Forelimb muscle (tissue), 1 donor: ENCODE data around the gene CPEB1. TPM values are rescaled to one million over a fixed set of nuclear protein-coding genes. Genes with fewer than 3 reads are reported as not detected.
"Not testable (repeated sequence)": the region's sequence is repeated elsewhere in the genome, so short reads cannot be mapped to it uniquely, and the experiment has no call there.

Experiments
- DNase-seq: peaks from one replicate; pipeline ENCODE4 v3.0.0-alpha.2; 2013; ENCODE audit warnings: low read depth
- polyA plus RNA-seq: library from polyadenylated mRNA; unstranded; fragments of 120-200 nt; gene quantifications from one replicate; pipeline ENCODE4 v1.2.1, GENCODE V29; 2013; ENCODE audit not compliant: insufficient read length

CPEB1 gene
- polyA plus RNA-seq, 1 donor: 0.87 TPM

DNA sequence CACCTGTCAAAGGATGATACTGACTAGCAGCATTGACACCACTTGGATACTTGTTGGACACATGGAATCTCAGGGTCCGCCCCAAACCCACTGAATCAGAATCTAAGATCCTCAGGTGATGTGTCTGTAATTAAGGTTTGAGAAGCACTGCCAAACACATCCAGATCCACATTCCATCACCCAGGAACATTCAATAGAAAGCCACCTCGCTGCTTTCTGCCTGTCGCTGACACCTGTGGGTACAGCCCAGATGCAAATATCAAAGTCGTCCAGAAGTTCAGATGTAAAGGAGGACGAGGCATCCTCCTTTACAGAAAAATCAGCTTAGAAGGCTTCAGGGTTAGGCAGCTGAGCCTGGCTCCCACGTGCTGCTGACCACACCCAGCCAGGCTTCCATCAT is 101.7 kb downstream of the CPEB1 start:
- DNase-seq: no peak

DNA sequence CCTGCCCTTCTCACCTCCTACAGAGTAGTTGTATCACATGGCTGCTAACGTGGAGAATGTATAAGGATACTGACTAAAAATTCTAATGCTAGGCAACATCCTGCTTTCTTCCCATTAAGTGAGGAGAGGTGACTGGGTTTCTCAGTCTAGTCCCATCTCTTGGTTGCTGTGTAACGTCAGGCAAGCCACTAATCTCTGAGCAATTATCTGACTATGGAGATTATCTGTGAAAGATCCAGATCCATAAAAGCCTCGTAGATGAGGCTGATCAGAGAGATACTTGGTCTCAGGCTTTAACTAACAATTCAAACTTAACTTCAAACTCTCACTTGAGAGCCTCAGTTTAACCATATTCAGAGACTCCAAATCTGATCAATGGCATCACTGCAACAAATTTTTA is 102.2 kb downstream of the CPEB1 start:
- DNase-seq: no peak

DNA sequence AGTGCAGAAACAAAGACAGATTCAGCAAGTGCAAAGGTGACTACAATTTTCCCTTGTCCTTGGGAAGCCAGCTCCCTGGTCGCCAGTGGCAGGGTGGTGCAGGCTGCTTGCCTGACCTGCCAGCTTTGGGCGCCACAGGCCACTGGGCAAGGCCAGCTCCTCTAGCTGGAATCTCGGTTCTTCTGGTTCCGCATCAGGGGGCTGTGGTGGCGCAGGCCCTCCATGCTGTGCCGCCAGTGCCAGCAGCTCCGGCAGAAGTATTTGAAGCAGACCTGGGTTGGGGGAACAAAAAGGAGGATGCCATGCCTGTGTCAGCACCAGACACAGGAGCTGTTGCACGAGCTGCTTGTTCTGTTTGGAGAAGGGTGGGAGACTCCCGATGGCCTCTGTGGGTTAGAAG is 102.7 kb downstream of the CPEB1 start:
- no peak for DNase-seq

DNA sequence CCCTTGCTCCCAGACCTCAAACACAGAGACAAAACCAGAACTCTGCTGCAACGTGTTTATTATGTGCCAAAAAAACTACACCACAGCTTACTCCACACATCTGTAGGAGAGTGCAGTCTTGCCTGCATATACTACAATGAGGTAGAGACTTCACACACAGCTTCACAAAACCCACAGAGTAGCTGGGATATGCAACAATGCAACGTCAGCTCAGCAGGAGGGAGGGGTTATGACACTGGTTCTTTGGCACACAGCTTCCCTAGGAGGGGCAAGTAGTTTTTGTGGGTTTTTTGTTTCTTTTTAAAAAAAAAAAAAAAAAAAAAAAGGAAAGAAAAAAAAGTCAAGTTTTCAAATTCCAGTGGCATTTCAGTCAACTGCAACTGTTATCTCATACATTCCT is 104.0 kb downstream of the CPEB1 start:
- DNase-seq: no peak

DNA sequence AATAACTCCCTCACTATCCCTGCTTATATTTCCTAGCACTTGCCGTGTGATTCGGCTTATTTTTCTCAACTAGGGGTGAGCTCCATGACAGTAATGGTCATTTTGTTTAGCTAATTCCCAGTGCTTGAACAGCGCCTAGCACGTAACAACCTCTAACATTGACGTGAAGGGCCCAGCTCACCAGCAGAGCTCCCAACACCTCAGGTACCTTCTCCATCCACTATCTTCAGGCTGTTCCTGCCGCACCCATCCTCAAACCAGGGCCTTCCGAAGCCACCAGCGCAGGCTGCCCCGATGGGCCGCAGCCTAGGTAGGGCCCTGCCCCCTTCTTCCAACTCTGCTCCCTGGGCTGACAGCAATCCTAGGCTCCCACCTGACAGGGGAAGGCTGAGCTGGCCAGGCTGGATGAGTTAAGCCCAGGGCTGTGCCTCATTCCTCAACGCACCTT is 106.2 kb downstream of the CPEB1 start:
- DNase-seq: no peak

DNA sequence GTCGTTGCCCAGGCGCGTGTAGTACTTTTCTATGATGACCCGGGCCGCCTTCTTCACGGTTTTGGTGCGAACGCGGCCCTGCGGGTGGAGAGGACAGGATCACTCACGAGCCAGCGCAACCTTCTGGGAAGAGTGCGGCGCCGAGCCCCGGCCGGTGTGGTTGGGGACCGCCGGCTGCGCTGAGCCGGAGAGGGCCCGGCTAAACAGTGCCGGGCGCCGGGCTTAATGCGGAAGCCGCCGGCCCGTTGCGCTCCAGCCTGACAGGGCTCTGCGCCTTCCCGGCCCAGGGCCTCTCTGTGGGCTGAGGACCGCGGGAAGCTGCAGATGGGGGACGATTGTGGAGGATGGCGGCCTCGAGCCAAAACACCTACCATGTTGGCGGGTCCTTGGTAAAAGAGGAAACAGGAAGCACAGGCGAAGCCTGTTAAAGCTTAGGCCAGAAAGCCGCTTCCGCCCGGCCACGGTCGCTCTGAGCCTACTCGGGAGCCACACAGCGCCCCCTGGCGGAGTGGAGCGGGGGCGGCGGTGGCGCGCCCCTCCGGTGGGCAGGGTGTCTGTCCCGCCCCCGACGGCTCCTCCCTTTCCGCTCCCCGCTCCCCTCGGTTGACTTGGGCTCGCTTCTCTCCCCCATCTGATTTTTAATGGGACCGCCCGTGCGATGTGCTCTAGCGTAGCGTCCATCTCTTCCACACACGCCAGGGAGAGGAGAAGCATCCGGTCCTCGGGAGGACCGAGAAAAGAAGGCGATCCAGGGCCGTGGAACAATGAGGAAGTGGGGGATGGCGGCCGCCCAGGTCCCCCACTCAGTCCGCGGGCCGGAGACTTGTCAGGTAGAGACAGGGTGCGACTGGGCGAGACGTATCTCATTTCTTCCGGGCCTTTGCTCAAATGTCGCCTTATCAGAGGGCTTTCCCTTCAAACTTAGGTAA is 106.8 kb downstream of the CPEB1 start, which contains the start of gene RPS17:
Gene RPS17, minus strand, starts transcription at position 403 of the 929 bp plus-strand sequence. Its CDS starts 29 bp downstream, at position 374.
- peak; percentile 87 for DNase-seq

DNA sequence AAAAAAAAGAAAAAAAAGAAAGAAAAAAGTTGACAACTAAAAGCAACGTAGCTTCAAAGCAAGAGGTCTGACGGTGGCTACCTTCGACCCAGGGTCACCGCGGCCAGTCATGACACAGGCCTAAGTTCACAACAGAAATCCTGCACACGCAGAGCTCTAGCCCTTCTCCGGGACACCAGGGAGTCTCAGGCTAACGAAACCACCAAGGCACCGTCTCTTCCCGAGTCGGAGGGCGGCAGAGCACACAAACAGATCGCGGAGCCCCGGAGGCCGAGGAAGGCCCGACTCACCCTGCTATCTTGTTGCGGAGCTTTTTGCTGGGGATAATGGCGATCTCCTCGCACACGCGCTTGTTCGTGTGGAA is 107.5 kb downstream of the CPEB1 start:
- DNase-seq: no peak

DNA sequence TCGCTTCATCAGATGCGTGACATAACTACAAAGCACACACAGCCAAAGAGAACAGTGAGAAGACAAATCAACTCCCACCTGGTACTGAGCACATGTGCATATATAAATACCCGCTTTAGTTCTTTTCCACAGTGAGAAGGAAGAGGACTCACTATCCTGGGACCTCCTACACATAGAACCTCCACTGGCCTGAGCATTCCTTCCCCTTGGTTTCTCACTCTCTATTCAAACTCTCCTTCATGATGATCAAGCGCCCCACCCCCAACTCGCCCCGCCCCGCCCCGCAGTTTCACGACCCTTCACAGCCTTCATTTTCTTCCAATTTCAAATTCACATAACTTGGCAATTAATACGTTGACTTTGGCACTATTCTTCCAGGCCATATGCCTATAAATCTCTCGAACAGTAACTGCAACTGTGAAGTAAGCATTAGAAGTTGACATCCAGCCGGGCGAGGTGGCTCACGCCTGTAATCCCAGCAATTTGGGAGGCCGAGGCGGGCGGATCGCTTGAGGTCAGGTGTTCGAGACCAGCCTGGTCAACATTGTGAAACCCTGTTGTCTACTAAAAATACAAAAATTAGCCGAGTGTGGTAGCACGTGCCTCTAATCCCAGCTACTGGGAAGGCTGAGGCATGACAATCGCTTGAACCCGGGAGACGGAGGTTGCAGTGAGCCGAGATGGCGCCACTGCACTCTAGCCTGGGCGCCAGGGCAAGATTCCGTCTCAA is 108.0 kb downstream of the CPEB1 start:
- DNase-seq: no peak

DNA sequence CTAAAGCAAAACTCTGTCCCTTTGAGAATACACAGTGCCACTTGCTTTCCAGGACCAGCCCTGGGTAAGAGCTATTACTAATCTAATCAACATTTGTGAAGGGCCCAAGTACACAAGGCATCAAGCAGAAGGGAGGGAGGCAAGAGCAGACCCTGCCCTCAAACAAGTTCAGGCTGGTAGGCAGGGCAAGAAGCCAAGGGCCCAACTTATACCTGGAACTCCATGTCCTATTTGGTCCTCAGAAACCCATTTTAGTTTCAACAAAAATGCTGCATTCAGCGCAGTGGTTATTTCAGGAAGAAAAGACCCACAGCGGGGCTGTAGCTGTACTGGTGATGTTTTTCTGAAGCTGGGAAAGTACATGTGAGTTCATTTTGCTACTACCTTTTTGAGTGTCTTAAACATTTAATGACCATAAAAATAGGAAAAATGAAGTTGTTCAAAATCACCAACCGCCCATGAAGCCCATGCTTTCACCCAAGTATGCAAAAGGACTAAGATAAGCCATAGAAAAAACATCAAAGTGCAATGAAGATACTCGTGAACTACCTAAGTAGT is 109.7 kb downstream of the CPEB1 start:
- DNase-seq: no peak

DNA sequence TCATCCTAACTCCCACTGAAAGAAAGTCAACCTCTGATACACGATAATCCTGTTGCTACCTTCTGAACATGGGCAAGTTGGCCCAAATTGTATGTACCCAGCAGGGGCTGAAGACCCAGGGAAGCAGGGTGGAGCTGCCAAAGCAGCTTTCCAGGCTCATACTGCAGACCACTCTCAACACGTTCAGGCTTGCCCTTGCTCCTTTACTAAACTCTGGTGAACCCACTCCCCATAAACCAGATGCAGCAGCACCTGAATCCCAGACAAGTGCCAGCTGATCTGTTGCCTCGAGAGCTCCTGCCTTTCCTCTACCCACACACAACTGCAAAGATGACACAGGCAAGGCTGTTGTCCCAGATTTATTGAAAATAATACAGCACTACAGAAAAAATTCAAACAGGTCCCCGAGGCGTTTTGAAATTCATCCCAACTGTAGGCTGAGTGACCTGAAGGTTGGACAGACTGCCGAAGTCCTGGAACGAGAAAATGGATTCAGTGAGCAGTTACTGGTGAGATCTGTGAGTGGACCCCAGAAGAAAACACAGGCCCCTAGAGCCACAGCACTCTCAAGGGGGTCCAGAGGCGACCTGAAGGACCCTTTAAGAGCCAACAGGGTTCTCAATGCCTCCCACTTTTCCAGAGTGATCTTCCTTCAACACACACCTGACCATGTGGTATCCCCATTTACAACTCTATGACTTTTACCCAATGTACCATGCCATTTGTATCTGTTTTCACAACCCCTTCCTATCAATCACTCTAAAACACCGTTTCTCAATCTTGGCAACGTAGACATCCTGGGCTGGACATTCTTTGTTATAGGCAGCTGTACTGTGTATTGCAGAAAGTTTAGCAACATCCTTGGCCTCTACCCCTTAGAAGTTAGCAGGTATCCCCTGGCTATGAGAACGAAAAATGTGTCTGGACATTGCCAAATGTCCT is 110.5 kb downstream of the CPEB1 start:
- DNase-seq: no peak

DNA sequence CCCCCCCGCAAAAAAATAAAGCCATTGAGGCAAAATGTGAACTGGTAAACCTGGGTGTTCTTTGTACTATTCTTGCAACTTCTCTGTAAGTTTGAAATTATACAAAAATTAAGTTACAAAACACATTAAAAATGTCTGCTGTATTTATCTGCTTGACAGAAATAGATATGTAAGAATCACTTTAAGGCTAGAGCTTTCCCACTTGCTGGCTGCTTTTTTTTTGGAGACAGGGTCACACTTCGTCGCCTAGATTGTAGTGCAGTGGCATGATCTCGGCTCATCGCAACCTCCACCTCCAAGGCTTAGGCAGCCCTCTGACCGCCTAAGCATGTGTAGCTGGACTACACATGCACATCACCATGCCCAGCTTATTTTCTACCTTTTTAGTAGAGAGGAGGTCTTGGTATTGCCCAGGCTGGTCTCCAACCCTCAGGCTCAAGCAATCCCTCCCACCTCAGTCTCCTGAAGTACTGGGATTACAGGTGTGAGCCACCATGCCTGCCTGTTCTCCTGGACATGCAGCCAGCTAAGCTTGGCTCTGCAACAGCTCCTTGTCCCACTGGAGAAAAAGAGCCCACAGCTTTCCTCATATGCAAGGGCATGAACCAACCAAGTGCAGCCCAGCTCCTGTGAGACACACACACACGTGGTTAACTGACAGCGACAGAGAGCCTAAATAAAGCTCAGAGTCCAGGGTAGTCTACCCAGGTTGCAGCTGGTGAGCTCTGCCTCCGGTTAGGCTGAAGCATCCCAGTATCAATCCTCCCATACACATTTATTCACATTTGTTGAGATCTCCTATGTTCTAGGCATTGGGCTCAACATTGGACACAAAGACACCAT is 111.4 kb downstream of the CPEB1 start:
- DNase-seq: no peak

DNA sequence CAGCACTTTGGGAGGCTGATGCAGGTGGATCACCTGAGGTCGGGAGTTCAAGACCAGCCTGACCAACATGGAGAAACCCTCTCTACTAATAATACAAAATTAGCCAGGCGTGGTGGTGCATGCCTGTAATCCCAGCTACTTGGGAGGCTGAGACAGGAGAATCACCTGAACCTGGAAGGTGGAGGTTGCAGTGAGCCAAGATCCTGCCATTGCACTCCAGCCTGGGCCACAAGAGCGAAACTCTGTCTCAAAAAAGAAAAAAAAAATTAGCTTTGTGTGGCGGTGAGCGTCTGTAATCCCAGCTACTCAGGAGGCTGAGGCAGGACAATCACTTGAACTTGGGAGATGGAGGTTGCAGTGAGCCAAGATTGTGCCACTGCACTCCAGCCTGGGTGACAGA is 112.0 kb downstream of the CPEB1 start:
- not testable (repeated sequence) for DNase-seq

DNA sequence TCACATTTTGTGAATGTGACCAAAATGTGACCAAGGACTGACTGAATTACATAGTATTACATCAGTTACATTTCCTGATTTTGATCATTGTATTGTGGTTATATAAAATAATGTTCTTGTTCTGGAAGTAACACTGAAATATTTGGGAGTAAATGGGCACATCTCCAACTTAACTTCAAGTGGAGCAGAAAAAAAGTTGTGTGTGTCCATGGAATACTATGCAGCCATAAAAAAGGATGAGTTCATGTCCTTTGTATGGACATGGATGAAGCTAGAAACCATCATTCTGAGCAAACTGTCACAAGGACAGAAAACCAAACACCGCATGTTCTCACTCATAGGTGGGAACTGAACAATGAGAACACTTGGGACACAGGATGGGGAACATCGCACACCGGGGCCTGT is 112.7 kb downstream of the CPEB1 start:
- DNase-seq: not testable (repeated sequence)

DNA sequence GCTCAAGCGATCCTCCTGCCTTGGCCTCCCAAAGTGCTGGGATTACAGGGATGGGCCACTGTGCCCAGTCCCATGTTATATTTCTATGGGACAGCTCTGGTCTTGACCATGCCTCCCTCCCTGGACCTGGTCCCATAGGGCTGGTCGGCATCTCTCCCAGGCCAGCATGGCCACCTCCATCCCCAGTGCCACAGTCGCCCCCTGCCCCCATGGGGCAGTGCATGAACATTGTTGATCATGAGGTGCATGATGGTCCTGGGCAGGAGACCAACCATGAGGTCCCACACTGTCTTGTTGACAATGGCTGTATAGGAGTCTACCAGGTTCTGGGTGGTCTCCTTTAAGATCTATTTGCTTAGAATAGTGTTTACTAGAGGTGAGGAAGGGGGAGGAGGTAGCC is 113.4 kb downstream of the CPEB1 start:
- DNase-seq: no peak

DNA sequence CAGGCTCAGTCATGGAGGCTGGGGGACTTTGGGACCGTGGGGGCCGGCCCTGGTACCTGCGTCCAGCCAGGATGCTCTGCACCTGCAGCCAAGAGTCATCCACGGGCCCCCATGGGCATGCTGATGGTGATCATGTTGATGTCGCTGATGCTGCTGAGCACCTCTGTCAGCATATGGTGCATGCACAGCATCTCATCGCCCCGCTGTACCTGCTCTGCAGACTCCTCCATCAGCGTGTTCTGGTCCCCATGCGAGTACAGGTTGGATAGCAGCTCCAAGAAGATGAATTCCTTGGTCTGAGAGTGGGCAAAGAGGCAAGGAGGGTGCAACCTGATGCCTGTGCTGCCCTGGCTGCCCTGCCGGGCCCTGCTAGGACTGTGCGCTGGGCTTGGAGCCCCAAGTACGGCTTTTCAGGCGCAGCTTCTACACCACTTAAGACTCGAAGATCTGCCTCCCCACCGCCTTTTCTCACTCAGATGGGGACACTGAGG is 114.1 kb downstream of the CPEB1 start:
- no peak for DNase-seq

DNA sequence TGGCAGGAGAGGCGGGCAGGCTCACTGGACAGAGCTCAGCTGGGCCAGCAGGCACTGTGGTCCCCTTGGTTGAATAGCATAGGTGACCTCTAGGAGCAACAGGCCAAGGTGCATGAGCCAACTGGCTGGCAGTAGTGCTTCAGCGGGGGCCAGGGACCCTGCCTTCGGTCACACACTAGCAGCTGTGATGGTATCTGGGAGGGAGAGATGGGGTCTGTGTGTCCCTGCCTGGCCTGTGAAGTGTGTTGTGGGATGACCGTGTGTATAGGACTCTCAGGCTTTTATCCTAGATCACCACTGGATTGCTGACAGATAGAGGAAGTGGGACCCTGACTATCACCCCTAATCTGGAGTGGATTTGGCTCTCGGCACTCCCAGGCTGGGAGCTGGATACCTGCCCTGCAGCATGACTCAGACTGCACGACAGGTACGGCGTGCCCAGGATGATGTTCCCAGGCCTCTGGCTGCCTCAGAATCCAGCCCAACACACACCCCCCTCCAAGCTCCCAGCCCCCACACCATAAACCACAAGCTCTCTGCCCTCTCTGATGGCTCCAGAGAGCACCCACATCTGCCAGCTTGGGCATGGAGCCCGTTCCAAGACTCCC is 114.7 kb downstream of the CPEB1 start:
- no peak for DNase-seq

DNA sequence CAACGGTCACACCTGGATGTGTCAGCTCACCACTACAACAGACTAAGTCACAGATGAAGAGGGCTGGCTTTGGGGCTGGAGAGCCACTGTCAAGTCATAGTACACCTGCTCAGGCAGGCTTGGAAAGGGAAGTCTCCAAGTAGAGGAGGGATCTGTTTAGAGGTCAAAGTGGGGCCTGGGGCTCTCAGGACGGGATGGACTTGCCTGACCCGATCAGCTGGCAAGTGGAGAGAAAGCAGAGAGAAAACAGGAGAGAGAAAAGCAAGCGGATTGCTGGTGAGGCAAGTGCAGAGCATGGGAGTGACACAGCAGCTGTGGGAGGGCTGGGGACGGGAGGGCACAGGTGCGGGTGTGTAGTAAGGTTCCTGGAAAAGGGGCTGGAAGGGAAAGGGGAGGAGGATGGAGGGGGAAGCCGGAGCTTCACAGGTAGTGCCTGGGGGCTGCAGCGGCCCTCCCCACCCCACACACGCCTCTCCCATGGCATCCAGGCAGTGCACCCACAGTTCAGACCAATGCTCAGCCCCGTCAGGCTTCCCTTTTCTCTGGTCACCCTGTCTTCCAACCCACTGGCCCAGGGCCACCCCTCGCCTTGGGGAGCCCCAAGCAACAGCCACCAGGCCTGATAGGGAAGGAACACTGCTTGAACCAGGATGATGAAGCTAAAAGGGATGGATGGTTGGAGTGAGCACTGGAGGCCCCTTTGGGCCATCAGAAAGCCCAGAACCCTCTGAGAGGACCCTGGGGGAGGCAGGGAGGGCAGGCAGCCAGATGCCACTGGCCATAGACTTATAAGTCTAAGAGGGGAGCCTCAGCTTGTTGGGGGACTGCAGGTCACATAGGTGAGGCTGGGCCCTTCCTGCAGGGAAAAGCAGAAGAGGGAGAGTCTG is 115.4 kb downstream of the CPEB1 start:
- no peak for DNase-seq

DNA sequence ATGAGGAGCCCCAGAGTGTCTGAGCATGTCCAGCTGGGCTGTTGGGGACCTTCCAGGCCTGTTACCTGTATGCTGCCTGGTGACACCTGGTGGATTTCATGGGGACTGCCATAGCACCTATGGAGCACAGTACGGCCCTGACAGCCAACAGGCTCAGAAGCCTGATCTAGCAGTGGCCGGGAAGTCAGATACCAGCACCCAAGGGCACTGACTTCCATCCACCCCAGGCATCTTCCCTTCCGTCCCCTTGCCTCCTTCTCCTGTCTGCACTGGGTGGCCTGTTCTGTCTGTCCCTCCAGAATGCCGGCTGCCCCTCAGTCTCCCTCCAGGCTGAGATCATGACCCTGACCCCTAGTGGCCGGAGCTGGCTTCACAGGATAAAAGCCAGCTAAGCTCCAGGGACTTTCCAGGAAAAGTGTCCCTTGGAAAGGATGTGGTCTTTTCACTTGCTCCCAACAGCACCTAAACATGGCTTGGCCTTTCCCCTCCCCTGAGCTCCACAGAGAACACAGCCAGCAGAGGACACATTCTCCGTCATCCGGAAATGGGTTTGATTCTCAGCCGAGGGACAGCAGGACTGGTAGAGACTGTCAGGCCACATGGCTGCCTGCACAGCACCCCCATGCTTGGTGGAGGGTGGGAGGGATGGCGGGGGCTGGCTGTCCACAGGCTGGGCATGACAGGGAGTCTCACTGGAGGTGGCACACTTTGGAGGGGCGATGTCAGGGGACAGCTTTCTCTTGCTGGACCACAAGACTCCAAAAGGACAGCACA is 116.4 kb downstream of the CPEB1 start:
- DNase-seq: no peak
